ENCODE measurements around the gene RAB40C.

RAB40C gene

DNA sequence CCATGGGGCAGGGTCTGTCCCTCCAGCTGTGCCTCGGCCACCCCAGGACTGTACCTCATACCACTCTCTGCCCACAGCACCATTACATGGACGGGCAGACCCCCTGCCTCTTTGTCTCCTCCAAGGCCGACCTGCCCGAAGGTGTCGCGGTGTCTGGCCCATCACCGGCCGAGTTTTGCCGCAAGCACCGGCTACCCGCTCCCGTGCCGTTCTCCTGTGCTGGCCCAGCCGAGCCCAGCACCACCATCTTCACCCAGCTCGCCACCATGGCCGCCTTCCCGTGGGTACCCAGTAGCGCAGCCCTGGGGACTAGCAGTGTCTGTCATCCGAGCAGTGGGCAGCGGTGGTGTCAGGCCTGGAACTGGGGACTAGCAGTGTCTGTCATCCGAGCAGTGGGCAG, 83.0 kb downstream of the RAB40C start:
- no peak for TF ChIP-seq FOXP2 (optimal IDR thresholded peaks at IDR 0.05; ENCODE audit: borderline replicate concordance, extremely low read depth, extremely low read length, insufficient read depth)
- TF ChIP-seq, protein P1, sequence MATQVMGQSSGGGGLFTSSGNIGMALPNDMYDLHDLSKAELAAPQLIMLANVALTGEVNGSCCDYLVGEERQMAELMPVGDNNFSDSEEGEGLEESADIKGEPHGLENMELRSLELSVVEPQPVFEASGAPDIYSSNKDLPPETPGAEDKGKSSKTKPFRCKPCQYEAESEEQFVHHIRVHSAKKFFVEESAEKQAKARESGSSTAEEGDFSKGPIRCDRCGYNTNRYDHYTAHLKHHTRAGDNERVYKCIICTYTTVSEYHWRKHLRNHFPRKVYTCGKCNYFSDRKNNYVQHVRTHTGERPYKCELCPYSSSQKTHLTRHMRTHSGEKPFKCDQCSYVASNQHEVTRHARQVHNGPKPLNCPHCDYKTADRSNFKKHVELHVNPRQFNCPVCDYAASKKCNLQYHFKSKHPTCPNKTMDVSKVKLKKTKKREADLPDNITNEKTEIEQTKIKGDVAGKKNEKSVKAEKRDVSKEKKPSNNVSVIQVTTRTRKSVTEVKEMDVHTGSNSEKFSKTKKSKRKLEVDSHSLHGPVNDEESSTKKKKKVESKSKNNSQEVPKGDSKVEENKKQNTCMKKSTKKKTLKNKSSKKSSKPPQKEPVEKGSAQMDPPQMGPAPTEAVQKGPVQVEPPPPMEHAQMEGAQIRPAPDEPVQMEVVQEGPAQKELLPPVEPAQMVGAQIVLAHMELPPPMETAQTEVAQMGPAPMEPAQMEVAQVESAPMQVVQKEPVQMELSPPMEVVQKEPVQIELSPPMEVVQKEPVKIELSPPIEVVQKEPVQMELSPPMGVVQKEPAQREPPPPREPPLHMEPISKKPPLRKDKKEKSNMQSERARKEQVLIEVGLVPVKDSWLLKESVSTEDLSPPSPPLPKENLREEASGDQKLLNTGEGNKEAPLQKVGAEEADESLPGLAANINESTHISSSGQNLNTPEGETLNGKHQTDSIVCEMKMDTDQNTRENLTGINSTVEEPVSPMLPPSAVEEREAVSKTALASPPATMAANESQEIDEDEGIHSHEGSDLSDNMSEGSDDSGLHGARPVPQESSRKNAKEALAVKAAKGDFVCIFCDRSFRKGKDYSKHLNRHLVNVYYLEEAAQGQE (IDR thresholded peaks at IDR 0.05; ENCODE audit: insufficient read depth in 1 of 2, low read depth in 2 of 2, low read length in 2 of 2): no peak
- TF ChIP-seq TAF1 (IDR thresholded peaks at IDR 0.05; ENCODE audit: borderline replicate concordance, insufficient read depth, low read length): no peak
- TF ChIP-seq SIN3A (IDR thresholded peaks at IDR 0.05; ENCODE audit: borderline replicate concordance, insufficient read depth, low read length): no peak

DNA sequence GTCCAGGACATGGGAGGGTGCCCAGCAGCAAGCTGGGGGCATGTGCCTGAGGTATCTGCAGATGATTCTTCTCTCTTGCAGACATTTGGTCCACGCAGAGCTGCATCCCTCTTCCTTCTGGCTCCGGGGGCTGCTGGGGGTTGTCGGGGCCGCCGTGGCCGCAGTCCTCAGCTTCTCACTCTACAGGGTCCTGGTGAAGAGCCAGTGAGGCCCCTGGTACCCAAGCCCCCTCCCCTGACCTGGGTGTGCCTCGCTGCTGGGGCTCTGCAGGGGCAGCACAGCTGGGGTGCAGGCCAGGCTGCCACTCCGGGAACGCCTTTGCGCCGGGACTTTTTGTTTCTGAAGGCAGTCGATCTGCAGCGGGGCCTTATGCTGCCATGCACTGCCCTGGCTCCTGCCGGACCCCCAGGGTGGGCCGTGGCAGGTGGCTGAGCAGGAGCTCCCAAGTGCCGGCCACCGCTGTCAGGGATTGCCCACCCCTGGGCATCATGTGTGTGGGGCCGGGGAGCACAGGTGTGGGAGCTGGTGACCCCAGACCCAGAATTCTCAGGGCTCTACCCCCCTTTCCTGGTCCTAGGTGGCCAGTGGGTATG, 83.6 kb downstream of the RAB40C start:
- no peak for TF ChIP-seq FOXP2 (optimal IDR thresholded peaks at IDR 0.05; ENCODE audit: borderline replicate concordance, extremely low read depth, extremely low read length, insufficient read depth)

DNA sequence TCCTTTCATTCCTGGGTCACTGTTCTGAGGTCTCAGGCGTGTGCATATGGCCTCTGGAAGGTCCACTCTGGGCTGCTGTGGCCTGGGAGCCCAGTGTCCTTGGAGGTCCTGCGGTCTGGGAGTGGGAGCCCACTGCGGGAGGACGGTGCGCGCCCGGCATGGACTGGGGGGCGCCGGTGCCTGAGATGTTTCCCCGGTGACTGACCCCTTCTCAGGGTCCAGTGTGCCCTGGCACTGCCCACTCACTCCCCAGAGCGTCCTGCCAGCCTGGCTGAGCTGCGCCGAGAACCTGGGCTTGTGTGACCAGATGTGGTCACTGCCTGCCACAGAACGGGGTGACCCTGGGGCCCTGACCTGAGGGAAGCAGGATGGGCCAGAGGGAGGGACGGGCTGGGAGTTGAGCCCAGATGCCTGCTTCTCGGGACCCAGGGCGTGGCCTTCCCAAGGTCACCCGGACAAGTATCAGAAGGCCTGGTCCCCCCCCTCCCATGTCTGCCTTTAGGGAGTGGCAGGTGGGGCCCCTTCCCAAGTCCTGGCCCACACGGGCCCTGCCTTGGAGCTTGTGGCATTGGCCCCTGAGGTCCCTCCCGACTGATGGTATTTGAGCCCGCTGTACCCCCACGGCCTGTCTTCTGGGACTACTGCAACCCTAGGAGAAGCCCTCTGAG, 84.5 kb downstream of the RAB40C start:
- TF ChIP-seq, protein P1 (IDR thresholded peaks at IDR 0.05; ENCODE audit: insufficient read depth in 1 of 2, low read depth in 2 of 2, low read length in 2 of 2): no peak
- no peak for TF ChIP-seq SIN3A (IDR thresholded peaks at IDR 0.05; ENCODE audit: borderline replicate concordance, insufficient read depth, low read length)

DNA sequence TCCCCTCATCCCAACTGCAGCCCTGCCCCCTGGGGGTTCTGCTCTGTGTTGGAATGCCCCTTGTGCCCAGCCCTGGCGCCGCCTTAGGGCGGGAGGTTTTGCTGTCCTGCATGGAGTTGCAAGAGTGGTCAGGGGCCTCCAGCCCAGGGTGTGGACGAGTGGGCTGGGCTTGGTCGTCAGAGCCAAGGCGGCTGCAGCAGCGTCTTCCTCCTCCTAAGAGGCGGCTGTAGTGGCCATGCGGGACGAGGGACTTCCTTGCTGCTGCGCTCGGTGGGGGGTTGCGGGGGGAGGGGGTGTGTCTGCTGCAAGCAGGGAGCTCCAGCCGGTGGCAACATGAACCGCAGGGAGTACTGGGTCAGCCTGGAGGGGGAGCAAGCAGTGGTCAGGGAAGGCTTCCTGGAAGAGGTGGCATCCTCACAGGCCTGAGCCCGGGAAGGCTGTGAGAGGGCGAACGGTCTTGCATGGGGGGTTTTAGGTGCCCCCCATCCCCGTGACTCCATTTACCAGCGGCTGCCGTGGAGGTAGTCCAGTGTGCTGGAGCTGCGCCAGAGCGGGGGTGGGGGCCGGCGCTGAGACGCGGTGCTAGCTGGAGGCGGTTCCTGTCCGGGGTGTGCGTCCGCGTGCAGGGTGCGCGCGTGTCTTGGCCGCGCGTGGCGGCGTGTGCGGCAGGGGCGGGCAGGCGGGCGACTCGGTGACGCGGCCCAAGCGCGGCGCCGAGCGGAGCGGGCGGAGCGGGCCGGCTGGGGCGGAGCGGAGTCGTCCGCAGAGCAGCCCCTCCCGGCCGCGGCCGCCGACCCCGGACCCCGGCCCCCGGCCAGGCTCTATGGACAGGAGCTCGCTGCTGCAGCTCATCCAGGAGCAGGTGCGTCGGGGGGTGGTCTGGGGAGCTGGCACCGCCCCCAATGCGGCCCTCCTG, 85.4 kb downstream of the RAB40C start, which contains the start of gene RHBDL1:
Gene RHBDL1, plus strand, starts transcription at position 704 of the 916 bp plus-strand sequence. Its CDS starts 120 bp downstream, at position 824.
- TF ChIP-seq, protein P1 (IDR thresholded peaks at IDR 0.05; ENCODE audit: insufficient read depth in 1 of 2, low read depth in 2 of 2, low read length in 2 of 2): no peak
- TF ChIP-seq TAF1 (IDR thresholded peaks at IDR 0.05; ENCODE audit: borderline replicate concordance, insufficient read depth, low read length): no peak
- TF ChIP-seq POLR2AphosphoS5 (IDR thresholded peaks at IDR 0.05; ENCODE audit: low read depth, low read length): no peak; the same call in 1 of the 2 replicates
- no peak for TF ChIP-seq SIN3A (IDR thresholded peaks at IDR 0.05; ENCODE audit: borderline replicate concordance, insufficient read depth, low read length)
- no peak for TF ChIP-seq FOXP2 (optimal IDR thresholded peaks at IDR 0.05; ENCODE audit: borderline replicate concordance, extremely low read depth, extremely low read length, insufficient read depth)

DNA sequence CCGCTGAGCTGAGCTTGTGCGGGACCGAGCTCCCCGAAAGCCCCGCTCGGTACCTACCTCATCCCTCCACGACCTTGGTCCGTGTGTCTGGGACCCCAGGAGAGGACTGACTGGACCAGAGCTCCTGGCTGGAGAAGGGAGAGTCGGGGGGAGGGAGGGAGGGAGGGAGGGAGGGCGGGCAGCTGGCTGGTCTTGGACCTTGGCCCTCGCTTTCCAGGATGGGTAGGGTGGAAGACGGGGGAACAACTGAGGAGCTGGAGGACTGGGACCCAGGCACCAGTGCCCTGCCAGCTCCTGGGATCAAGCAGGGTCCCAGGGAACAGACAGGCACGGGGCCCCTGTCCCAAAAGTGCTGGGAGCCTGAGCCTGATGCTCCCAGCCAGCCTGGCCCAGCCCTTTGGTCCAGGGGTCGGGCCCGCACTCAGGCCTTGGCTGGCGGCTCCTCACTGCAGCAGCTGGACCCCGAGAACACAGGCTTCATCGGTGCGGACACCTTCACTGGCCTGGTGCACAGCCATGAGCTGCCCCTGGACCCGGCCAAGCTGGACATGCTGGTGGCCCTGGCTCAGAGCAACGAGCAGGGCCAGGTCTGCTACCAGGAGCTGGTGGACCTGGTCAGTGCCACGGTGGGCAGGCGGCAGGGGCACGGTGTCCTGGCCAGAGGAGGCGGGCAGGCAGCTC, 86.2 kb downstream of the RAB40C start:
- no peak for TF ChIP-seq TAF1 (IDR thresholded peaks at IDR 0.05; ENCODE audit: borderline replicate concordance, insufficient read depth, low read length)
- TF ChIP-seq POLR2AphosphoS5 (IDR thresholded peaks at IDR 0.05; ENCODE audit: low read depth, low read length): no peak
- TF ChIP-seq FOXP2 (optimal IDR thresholded peaks at IDR 0.05; ENCODE audit: borderline replicate concordance, extremely low read depth, extremely low read length, insufficient read depth): no peak
- TF ChIP-seq SIN3A (IDR thresholded peaks at IDR 0.05; ENCODE audit: borderline replicate concordance, insufficient read depth, low read length): no peak
- TF ChIP-seq, protein P1 (IDR thresholded peaks at IDR 0.05; ENCODE audit: insufficient read depth in 1 of 2, low read depth in 2 of 2, low read length in 2 of 2): no peak
